NCI-H2107 treated with DMSO at 0.1 percent for 48 hours (cell line): ENCODE results near the gene RNASE7.

Source experiments
- DNase-seq: peaks from one replicate; lab custom pipeline; 2025; ENCODE audit not compliant: unreplicated experiment; lab: John Stamatoyannopoulos, UW

RNASE7 gene

DNA sequence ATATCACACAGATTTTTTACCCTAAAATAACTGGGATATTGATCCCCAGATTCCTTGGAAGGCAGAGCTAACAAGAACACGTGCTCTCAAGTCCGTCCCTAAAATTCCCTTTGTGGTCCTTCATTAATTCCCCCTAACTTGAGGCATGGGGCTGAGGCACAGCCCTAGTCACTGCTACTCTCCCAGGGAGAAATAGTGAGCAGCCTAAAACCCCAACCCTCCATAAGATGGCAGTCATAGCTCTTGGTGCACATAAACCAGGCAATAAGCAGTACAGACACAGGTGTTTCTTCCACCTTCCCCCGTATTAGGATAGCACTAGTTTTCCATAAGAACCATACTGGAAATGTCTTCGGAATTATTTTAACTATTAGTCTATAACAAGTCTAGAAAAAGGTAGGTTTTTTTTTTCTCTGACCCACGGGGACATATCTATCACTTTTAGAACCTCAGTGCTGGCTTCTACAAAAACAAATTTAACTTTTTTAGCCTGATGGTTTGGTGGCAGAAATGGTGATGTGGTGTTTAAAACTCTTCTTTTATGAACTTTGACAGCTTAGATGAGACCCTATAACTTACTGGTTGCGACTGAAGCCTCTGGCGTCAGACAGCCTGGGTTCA is 24.8 kb downstream of the RNASE7 start:
- peak; percentile 81 for DNase-seq

DNA sequence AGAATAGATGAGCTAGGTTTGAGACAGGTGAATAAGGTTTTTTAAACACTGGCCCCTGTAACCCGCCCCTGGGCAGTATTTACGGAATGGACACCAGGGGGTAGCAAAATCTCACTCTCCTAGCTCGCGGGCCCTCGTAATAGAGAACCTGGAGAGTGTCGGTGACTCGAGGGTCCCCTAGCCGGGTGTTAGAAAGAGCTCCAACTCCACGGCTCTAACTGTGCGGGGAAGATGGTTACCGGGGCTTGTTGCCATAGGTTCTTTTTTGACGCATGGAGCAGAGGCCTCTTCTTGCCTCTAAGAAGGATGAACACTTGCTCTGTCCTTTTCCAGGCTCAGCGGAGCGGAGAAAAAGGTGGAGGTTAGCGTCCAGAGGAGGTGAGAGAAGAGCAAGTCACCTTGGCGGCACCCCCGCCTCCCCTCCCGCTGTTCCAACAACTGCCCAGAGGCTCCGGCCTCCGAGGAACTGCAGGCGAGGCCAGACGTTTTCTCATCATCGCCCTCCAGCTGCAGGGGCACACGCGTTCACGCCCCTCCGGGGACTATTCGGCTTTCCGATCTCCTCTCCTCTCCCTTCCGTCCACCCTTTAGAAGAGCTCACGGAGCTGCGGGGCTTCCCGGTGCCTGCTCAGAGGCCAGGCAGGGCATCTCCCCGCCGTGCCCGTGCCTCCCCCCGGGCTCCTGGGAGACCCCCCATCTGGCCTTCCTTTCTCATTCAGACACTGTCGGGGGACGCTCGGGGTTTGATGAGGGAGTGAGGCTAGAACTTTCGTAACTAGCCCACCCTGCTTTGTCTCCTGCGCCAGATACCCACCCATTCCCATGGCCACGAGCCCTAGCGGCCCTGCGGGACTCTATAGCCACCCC is 26.6 kb downstream of the RNASE7 start:
- DNase-seq = peak; percentile 89

DNA sequence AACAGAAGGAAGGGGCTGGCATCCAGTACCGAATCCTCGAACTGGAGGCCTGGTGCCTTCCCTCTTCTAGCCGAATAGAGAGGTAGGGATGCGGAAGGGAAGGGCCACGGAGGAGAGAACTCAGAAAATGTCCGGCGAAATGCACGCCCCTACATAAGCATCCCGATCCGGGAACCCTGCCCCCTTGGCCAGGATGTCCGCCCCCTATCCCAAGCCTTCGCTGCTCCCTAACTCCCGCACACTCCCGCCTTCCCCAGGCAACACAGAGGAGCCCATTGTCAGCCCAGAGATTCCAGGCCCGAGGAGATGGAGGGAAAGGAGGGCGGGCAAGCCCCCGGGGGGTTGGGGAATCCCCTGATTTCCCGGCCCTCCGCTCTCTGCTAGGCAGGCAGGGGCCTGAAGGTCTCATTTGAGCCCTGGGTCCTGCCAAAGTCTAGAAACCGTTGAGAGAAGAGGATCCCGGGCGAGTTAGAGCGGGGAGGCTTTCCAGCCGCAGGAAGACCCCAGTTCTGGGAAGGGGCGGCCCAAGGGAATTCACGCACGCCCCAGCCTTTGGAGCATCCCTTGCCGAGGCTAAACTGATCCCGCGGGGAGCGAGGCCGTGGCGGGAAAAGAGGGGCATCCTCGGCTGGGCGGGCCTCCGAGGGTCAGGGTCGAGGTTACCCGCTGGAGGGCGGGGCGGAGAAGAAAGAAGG is 27.4 kb downstream of the RNASE7 start:
- DNase-seq = no peak

DNA sequence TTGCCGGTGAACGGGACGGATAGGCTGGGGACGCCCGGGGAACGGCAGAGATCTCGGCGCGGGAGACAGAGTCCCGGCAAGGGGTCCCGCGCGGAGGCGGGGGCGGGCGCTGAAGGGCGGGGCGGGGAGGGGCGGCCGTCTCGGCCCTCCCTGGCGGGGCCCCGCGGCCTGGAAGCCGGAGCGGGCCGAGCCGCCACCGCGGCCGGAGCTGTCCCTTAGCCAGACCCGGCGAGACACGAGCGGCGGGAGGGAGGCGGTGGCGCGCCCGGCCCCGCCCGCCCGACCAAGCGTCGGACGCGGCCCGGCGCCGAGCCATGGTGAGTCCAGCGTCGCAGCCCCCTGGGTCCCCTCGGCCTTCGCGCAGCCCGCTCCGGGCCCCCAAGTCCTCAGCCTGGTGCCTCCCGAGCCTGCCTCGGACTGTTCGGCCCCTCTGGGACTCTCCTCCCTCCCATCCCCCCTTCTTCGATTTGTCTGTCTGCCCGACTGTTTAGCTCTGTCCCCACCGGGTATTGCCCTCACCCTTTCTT is 28.0 kb downstream of the RNASE7 start, which contains the start of gene ARHGEF40:
Gene ARHGEF40 (plus strand): TSS at position 222 of the 527 bp plus-strand sequence. CDS start 93 bp downstream, at position 315.
- DNase-seq = no peak

DNA sequence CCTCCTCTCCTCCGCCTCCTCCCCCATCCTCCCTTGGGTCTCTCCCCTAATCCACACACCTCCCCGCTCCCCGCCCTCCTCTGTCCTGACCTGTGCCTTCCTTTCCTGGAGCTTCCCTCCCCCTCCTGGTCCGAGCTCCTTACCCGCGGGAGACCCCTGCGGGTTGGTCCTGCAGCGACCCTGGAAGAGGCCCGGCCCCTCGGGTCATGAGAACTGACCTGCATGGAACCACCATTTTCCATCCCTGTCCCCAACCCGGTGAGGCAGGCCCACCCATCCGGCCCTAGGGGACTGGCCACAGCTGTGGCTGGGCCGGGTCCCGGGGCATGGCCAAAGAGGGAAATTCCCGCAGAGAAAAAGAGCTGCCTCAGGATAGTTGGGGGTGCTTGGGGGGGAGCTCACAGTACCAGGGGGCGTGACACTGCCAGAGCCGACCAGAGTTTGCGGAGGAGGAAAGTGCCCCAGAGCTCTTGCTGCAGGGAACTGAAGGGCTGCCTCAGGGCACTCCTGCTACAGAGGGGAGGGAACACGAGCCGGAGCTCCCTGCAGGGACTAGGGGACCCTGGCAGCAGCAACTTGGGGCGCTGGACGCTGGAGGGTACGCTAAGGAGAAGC is 28.6 kb downstream of the RNASE7 start:
- peak; percentile 29 for DNase-seq

DNA sequence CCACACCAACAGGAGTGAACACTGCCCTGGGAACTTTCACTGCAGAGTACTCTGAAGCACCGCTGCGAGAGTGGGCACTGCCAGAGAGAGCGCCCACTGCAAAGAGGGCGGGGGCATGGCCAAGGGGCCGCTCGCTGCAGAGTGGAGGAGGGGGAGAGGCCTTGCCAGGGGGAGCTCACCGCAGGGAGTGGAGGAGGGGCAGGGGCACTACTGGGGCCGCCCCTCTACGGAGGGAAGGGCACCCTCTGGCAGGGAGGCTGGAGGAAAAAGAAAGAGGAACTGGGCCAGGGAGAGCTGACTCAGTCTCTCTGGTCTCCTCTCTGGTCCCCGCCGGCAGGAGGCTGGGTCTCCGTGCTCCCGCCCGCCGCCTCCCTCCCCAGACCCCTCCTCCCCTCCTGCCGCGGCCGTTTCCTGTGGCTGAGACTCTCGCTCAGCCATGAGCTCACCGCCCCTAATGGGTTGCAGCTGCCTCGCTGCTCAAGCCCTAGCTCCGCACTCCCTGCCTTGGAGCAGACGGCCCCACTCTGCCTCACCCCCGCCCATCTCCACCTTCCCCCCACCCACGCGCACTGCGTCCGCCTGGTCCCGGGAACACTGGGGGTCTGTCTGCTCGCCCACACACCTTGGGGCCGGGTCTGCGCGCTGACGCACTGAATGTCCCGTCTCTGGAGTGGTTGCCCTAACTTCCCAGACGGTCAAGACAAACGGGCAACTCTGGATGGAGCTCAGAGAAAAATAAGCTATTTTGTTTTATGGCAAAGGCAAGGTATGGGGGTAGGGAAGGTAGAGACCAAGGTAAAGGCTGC is 29.3 kb downstream of the RNASE7 start:
- DNase-seq = peak; percentile 74

DNA sequence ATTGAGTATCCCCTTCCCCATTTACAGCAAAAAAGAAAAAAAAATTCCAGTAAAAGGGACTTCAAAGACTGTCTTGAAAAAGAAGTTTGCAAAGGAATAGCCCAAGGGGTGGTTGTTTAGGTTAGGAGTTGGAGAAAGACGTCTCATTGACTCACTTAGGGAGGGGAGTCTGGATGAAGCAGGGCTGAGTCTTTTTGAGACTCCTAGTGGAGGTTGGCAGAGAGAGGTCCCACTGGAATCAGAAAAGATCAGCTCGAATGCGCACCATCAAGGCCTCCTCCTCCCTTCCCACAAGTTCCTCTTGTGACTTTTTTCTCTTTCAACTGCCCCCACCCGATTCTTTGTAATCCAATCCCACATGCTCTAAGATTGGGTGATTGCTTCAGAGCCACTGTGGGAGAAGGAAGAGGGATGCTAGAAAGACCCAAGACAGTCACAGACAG is 29.9 kb downstream of the RNASE7 start:
- no peak for DNase-seq

DNA sequence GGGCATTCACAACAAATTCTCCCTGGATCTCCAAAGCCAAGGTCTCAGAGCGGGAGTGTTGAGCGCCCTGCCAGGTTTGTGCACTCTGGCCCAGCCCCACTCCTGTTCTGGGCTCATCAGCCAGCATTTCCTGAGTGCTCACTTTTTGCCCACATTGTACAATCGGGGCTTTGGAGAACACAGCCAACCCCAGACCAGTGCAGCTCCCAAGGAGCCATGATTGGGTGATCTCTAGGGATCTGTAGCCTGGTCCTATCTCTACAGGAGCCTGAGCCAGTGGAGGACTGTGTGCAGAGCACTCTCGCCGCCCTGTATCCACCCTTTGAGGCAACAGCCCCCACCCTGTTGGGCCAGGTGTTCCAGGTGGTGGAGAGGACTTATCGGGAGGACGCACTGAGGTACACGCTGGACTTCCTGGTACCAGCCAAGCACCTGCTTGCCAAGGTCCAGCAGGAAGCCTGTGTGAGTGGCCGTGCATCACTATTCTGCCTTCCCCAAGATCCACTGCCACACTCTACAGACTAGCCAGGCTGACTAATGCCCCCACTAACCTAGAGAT is 30.7 kb downstream of the RNASE7 start:
- DNase-seq = no peak

DNA sequence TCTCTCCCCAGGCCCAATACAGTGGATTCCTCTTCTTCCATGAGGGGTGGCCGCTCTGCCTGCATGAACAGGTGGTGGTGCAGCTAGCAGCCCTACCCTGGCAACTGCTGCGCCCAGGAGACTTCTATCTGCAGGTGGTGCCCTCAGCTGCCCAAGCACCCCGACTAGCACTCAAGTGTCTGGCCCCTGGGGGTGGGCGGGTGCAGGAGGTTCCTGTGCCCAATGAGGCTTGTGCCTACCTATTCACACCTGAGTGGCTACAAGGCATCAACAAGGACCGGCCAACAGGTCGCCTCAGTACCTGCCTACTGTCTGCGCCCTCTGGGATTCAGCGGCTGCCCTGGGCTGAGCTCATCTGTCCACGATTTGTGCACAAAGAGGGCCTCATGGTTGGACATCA is 31.8 kb downstream of the RNASE7 start:
- no peak for DNase-seq

DNA sequence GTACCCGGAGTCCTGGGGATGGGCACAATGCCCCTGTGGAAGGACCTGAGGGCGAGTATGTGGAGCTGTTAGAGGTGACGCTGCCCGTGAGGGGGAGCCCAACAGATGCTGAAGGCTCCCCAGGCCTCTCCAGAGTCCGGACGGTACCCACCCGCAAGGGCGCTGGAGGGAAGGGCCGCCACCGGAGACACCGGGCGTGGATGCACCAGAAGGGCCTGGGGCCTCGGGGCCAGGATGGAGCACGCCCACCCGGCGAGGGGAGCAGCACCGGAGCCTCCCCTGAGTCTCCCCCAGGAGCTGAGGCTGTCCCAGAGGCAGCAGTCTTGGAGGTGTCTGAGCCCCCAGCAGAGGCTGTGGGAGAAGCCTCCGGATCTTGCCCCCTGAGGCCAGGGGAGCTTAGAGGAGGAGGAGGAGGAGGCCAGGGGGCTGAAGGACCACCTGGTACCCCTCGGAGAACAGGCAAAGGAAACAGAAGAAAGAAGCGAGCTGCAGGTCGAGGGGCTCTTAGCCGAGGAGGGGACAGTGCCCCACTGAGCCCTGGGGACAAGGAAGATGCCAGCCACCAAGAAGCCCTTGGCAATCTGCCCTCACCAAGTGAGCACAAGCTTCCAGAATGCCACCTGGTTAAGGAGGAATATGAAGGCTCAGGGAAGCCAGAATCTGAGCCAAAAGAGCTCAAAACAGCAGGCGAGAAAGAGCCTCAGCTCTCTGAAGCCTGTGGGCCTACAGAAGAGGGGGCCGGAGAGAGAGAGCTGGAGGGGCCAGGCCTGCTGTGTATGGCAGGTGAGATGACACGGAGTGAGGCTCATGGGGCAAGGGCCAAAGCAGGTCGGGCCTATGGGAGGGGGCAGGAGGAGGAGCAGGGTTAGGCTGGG is 32.5 kb downstream of the RNASE7 start:
- no peak for DNase-seq

DNA sequence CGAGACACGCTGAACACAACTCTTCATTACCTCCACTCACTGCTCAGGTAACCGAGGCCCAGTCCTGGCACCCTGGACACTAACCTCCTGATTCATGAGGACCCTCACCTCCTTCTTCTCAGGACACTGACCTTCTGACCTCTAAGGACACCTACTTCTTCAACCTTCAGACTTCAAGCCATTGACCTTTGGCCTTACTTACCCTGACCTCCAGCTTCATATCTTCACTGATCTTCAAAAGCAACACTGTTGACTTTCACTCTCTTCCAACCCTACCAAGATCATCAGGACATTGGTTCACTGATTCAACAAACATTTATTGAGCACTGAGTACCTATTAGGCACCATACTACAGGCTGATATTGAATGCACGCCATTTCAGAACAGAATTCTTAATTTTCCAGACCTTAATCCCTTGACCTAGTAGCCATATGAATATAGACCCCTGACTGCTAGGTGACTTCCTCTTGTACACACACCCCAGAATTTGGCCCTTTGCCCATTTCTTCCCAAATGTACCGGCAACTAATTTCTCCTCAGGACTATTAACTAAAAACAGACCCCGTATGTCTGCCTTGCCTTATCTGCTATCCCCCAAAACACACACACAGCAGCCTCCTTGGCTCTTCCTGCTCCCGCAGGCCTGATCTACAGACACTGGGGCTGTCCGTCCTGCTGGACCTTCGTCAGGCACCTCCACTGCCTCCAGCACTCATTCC is 33.7 kb downstream of the RNASE7 start:
- DNase-seq = no peak

DNA sequence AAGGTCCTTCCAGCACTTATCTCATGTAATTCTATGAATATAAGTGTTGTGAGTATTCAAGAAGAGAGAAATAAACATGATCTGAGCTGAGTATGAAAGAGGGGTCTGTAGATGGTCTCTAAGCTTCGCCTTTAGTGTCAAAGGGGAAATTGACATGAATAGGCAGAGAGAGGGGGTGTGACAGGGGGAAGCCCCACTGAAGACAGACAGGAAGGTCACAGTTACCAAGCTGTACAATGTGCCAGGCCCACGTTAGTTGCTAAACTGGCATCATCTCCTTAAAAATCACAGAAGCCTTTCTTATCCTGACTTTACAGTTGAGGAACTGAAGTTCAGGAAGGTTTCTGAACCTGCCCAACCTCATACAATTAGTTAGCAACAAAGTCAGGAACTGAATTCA is 35.5 kb downstream of the RNASE7 start:
- no peak for DNase-seq

DNA sequence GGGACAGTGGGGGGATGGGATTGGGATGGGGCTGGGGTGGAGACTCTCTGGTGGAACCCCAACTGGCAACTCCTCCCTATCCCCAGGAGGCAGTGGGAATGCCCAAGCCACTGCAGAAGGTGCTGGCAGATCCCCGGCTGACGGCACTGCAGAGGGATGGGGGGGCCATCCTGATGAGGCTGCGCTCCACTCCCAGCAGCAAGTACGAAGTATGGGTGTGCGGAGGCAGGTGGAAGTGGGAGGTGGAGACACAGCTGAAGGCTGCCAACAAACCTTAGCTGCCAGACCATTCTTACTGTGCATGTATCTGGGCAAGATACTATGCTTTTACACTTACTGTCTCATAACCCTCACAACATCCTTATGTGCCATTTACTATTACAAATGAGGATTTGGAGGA is 36.1 kb downstream of the RNASE7 start:
- DNase-seq = no peak

DNA sequence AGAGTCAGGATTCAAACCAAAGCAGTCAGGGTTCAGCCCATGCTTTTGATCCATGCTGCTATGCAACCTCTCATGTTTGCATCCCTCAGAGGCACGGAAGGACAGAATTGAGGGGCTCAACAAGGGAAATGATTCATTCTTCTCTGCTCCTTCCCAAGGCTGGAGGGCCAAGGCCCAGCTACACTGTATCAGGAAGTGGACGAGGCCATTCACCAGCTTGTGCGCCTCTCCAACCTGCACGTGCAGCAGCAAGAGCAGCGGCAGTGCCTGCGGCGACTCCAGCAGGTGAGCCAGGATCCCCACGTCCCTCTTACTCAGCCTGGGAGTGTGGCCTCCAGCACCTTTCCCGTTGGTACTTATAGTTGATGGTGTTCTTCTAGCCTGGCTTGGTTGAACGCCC is 36.6 kb downstream of the RNASE7 start:
- no peak for DNase-seq

DNA sequence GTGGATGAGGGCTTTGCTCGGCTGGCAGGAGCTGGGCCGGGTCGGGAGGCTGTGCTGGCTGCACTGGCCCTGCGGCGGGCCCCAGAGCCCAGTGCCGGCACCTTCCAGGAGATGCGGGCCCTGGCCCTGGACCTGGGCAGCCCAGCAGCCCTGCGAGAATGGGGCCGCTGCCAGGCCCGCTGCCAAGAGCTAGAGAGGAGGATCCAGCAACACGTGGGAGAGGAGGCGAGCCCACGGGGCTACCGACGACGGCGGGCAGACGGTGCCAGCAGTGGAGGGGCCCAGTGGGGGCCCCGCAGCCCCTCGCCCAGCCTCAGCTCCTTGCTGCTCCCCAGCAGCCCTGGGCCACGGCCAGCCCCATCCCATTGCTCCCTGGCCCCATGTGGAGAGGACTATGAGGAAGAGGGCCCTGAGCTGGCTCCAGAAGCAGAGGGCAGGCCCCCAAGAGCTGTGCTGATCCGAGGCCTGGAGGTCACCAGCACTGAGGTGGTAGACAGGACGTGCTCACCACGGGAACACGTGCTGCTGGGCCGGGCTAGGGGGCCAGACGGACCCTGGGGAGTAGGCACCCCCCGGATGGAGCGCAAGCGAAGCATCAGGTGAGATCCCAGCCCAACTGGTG is 39.5 kb downstream of the RNASE7 start:
- no peak for DNase-seq

DNA sequence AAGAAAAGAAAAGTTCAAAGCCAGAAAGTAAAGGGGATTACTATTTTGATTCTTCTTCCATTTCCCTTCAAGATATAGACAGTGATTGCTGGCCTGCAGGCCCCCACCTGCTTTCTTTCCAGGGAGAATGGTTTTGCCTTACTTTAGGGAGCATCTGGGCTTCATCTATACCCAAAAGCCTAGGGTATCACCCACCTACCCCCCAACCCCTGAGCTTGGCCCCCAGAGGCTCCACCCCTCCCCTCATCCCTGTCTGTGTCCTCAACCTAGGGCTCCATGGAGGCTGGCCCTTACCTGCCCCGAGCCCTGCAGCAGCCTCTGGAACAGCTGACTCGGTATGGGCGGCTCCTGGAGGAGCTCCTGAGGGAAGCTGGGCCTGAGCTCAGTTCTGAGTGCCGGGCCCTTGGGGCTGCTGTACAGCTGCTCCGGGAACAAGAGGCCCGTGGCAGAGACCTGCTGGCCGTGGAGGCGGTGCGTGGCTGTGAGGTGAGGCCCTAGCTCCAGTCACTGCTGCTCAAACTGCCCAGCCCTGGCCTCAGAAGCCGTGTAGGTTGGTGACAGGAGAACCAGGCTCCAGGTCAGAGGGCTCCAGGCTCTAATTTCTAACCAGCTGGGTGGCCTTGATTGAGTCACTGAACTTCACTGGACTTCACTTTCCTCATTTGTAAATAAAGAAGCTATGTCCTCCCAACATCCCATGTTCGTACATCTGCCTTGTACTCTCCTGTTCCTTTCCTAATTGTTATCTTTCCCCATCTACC is 41.6 kb downstream of the RNASE7 start:
- no peak for DNase-seq

DNA sequence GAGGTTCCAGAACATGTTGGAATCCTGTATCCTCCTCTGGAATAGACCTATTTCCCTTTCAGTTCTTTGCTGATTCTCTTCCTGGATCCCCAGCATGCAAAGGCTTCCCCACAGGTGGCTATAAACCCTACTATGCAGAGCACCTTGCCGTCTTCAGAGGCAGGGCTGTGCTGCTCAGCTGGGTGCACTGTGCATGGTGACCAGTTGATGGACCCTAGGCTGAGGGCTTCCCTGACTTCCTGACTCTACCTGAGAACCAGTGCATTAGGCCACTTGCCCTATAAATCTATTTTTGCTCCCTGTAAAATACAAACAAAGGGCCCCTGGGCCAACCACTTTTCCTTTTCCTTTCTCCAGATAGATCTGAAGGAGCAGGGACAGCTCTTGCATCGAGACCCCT is 42.2 kb downstream of the RNASE7 start:
- no peak for DNase-seq
